IgD-negative memory B cell (primary cell): Measurements from ENCODE around the gene MAP3K2. TPM values are rescaled to one million over a fixed set of nuclear protein-coding genes. Genes with fewer than 3 reads are reported as not detected.

Experiments
- H3K27ac Mint-ChIP-seq, 3 donors: one replicate each; pipeline ENCODE4 v1.8.0; 2020 to 2022; ENCODE audit warnings: mild to moderate bottlenecking in 3 of 3, mixed read lengths in 3 of 3, moderate library complexity in 1 of 3
- H3K27me3 Mint-ChIP-seq: one replicate; pipeline ENCODE4 v1.8.0; 2021; ENCODE audit warnings: mixed read lengths
- H3K36me3 Mint-ChIP-seq: one replicate; pipeline ENCODE4 v1.8.0; 2020; ENCODE audit warnings: mild to moderate bottlenecking, mixed read lengths
- H3K4me1 Mint-ChIP-seq, 3 donors: one replicate each; pipeline ENCODE4 v1.8.0; 2020 to 2022; ENCODE audit warnings: mixed read lengths in 3 of 3, mild to moderate bottlenecking in 1 of 3
- H3K4me3 Mint-ChIP-seq, 4 donors: one replicate each; pipeline ENCODE4 v1.8.0; 2020 to 2022; ENCODE audit warnings: mild to moderate bottlenecking in 4 of 4, mixed read lengths in 4 of 4, moderate library complexity in 3 of 4
- H3K9me3 Mint-ChIP-seq, 3 donors: one replicate each; pipeline ENCODE4 v1.8.0; 2020 to 2021; ENCODE audit warnings: mixed read lengths in 3 of 3, mild to moderate bottlenecking in 1 of 3
- polyA plus RNA-seq: library from polyadenylated mRNA; unstranded; fragments of 300-500 nt; fragmentation: Illumina TruSeq; gene quantifications from one replicate; pipeline ENCODE4 v1.2.3, GENCODE V29; 2021

The MAP3K2 gene
- polyA plus RNA-seq, 1 donor from 2014 or later: 66.8 TPM

DNA sequence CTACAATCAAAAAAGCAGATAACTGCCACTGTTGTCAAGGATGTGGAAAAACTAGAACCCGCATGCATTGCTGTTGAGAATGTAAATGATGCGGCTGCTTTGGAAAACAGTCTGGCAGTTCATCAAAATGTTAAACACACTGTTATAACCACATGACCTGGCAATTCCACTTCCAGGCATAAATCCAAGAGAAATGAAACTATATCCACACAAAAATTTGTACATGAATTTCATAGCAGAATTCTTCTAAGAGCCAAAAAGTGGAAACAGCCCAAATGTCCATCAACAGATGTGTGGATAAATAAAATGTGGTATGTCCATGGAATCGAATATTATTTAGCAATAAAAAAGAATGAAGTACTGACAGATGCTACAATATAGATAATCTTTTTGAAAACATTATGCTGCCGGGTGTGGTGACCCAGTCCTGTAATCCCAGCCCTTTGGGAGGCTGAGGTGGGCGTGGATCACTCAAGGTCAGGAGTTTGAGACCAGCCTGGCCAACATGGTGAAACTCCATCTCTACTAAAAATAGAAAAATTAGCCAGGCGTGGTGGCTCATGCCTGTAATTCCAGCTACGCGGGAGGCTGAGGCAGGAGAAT lies 125.9 kb downstream of the MAP3K2 start:
- H3K9me3 Mint-ChIP-seq: no peaks in the 10 kb centered on the region

DNA sequence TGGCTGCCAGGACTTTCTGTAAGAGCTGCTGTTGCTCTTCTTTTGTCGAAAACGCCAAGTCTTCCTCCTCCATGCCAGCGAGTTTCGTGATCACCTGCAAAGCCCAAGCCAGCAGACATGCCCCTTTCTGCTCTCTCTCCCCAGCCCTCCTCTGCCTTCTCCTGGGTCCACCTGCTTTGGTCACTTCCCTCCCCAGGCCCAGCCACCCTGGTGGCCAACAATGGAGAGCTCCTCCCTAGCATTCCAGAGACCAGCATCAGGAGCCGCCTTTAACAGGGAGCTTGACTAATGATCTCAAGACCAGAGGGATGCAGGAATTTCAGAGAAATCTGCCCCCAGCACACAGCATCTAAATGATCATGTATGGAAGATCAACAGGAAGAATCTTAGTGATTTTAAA lies 128.4 kb downstream of the MAP3K2 start:
- peaks cover 0 to 1% (median 0%) of the 10 kb centered on the region in 3 donors for H3K4me1 Mint-ChIP-seq
- H3K4me3 Mint-ChIP-seq: no peak overlapping the region
- no peak overlapping the region for H3K27ac Mint-ChIP-seq
- H3K9me3 Mint-ChIP-seq: no peaks in the 10 kb centered on the region
- H3K27me3 Mint-ChIP-seq: no peaks in the 10 kb centered on the region
- H3K36me3 Mint-ChIP-seq: peaks cover 11% of the 10 kb centered on the region

More for the DNA sequence above, 125.9 kb downstream of the MAP3K2 start:
- no peak overlapping the region for H3K27ac Mint-ChIP-seq
- H3K4me3 Mint-ChIP-seq: no peak overlapping the region
- no peaks in the 10 kb centered on the region for H3K27me3 Mint-ChIP-seq
- H3K36me3 Mint-ChIP-seq: peaks cover 16% of the 10 kb centered on the region
- peaks cover 0 to 1% (median 1%) of the 10 kb centered on the region in 3 donors for H3K4me1 Mint-ChIP-seq

- Mint-ChIP-seq H3K4me1 (peaks cover 0 to 1% (median 0%) of the 10 kb centered on the region in 3 donors), H3K27me3 (no peaks in the 10 kb centered on the region), H3K4me3 (no peak overlapping the region), H3K27ac (no peak overlapping the region), H3K9me3 (no peaks in the 10 kb centered on the region), H3K36me3 (peaks cover 8% of the 10 kb centered on the region)
Measured at GRCh38 chr2:127256866-127257265, 130.9 kb downstream of the MAP3K2 start.

GRCh38 chr2:127256381-127256780 lies 131.4 kb downstream of the MAP3K2 start:
- no peaks in the 10 kb centered on the region for H3K9me3 Mint-ChIP-seq
- H3K4me1 Mint-ChIP-seq: peaks cover 0 to 1% (median 0%) of the 10 kb centered on the region in 3 donors
- H3K4me3 Mint-ChIP-seq: no peak overlapping the region
- H3K36me3 Mint-ChIP-seq: peaks cover 10% of the 10 kb centered on the region
- H3K27me3 Mint-ChIP-seq: no peaks in the 10 kb centered on the region
- H3K27ac Mint-ChIP-seq: peak overlapping the region in 1 of 3 donors; percentile 36

DNA sequence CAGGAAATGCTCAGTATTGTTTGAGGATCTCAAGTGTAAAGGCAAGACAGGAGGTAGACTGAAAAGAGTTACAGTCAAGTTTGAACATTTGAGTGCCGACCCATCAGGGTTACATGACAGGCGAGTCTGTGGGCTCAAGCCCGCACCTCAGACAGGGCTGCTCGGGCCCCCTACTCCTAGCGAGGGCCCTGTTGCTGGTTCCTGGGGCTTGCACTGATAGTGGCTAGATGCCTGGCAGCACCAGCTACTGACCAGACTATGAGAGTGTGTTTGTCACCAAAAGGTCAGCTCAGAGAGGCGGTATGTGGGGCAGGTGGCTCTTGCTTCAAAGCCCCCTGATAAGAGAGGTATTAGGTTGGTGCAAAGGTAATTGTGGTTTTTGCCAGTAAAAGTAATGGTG lies 132.1 kb downstream of the MAP3K2 start:
- Mint-ChIP-seq H3K4me1 (peaks cover 0 to 1% (median 0%) of the 10 kb centered on the region in 3 donors), H3K36me3 (peaks cover 11% of the 10 kb centered on the region), H3K4me3 (no peak overlapping the region), H3K27ac (peak overlapping the region in 1 of 3 donors; percentile 34), H3K9me3 (no peaks in the 10 kb centered on the region), H3K27me3 (no peaks in the 10 kb centered on the region)

DNA sequence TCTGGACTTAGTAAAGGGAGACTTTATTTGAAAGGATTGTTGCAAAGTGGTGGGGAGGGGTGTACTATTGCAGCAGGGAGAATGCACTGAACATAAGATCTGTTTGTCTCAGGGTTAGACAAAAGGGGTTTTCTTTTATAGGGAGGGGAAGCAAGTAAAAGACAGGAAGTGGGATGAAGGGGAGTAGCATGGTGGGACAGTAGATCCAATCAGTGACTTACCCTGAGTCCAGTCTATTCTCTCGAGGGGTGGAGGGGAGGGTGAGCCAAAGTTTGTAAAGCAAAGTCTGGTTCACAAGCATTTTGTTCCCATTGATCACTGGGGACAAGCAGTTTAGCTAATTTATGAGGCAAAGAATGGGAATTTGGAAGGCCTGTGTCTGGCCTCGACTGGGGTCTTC lies 132.6 kb downstream of the MAP3K2 start:
- H3K9me3 Mint-ChIP-seq: no peaks in the 10 kb centered on the region
- H3K36me3 Mint-ChIP-seq: peaks cover 11% of the 10 kb centered on the region
- no peak overlapping the region for H3K27ac Mint-ChIP-seq
- no peak overlapping the region for H3K4me3 Mint-ChIP-seq
- H3K4me1 Mint-ChIP-seq: peaks cover 0 to 1% (median 0%) of the 10 kb centered on the region in 3 donors
- no peaks in the 10 kb centered on the region for H3K27me3 Mint-ChIP-seq

DNA sequence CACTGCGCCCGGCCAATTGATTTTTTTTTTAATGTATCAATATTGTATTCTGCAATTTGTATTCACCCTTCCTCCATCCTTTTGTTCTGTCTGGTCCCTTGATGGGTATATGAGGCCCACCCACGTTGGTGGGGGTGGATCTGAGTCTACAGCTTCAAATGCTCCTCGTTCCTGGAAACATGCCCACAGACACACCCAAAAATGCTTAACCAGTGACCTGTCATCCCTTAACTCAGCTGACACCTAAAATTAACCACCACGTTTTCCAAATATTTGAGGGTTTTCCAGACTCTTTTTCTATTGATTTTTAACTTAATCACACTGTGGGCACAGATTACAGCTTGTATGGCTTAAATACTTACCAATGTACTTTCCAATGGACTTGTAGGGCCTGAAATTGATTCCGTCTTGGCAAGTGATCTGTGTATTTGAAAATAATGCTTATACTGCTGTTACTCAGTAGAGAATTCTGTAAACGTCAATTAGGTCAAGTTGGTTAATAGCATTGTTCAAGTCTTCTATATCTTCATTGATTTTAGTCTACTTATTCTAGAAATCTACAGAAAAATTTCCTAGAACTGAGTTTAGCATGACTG lies 133.3 kb downstream of the MAP3K2 start:
- H3K27me3 Mint-ChIP-seq: no peaks in the 10 kb centered on the region
- H3K36me3 Mint-ChIP-seq: peaks cover 11% of the 10 kb centered on the region
- H3K9me3 Mint-ChIP-seq: no peaks in the 10 kb centered on the region
- H3K4me3 Mint-ChIP-seq: no peak overlapping the region
- H3K4me1 Mint-ChIP-seq: peaks cover 0 to 1% (median 0%) of the 10 kb centered on the region in 3 donors
- no peak overlapping the region for H3K27ac Mint-ChIP-seq

Other genes with a start within 250 kb of the MAP3K2 start
- gene CYP27C1, start 167.7 kb downstream of the MAP3K2 start, polyA plus RNA-seq: not detected
- 24.7 TPM for gene ERCC3, start 93.8 kb downstream of the MAP3K2 start, polyA plus RNA-seq
- not detected for gene PROC, start 30.5 kb upstream of the MAP3K2 start, polyA plus RNA-seq
- gene IWS1, start 138.5 kb upstream of the MAP3K2 start, polyA plus RNA-seq: 30.0 TPM
- 1.1 TPM for gene MYO7B, start 147.7 kb upstream of the MAP3K2 start, polyA plus RNA-seq